Neural progenitor cell (in vitro differentiated cells): Measurements from ENCODE around the gene MEF2D. TPM values are rescaled to one million over a fixed set of nuclear protein-coding genes. Genes with fewer than 3 reads are reported as not detected.

Source experiments
- DNase-seq: peaks from one replicate; pipeline ENCODE4 v3.0.0-alpha.2; 2016; ENCODE audit warnings: low spot score
- H2AFZ ChIP-seq: fragments of 200-600 bp; sonication (generic); replicated peaks from 2 replicates; pipeline ENCODE4 v1.6.1; 2016; ENCODE audit warnings: antibody characterized with exemption
- H3F3A ChIP-seq: fragments of 200-600 bp; sonication (generic); 2 replicates; pipeline ENCODE4 v1.6.1; 2016; ENCODE audit warnings: antibody characterized with exemption, low read depth
- H3K27ac ChIP-seq: fragments of 200-600 bp; sonication (generic); 2 replicates; pipeline ENCODE4 v1.5.1; 2016; ENCODE audit warnings: mild to moderate bottlenecking
- H3K27me3 ChIP-seq: fragments of 200-600 bp; sonication (generic); 2 replicates; pipeline ENCODE4 v1.6.1; 2016; ENCODE audit warnings: mild to moderate bottlenecking, moderate library complexity
- H3K36me3 ChIP-seq: fragments of 200-600 bp; sonication (generic); 2 replicates; pipeline ENCODE4 v1.5.1; 2016
- H3K4me1 ChIP-seq: fragments of 200-600 bp; sonication (generic); 2 replicates; pipeline ENCODE4 v1.6.1; 2016; ENCODE audit warnings: mixed run types
- H3K4me2 ChIP-seq: fragments of 200-600 bp; sonication (generic); 2 replicates; pipeline ENCODE4 v1.6.1; 2016
- H3K4me3 ChIP-seq: fragments of 200-600 bp; sonication (generic); 2 replicates; pipeline ENCODE4 v1.5.1; 2016
- H3K79me2 ChIP-seq: fragments of 200-600 bp; sonication (generic); 2 replicates; pipeline ENCODE4 v1.6.1; 2016; ENCODE audit warnings: low read depth
- H3K9ac ChIP-seq: fragments of 200-600 bp; sonication (generic); 2 replicates; pipeline ENCODE4 v1.6.1; 2016
- H3K9me3 ChIP-seq: fragments of 200-600 bp; sonication (generic); 2 replicates; pipeline ENCODE4 v1.5.1; 2016; ENCODE audit warnings: low read depth
- H4K20me1 ChIP-seq: fragments of 200-600 bp; sonication (generic); 2 replicates; pipeline ENCODE4 v1.6.1; 2016; ENCODE audit warnings: low read depth
- H3K27ac Mint-ChIP-seq: 3 replicates; pipeline ENCODE4 v1.8.0; 2021; ENCODE audit warnings: mixed read lengths
- H3K27me3 Mint-ChIP-seq: 2 replicates; pipeline ENCODE4 v1.8.0; 2022; ENCODE audit warnings: low read depth, mild to moderate bottlenecking, inconsistent platforms, moderate library complexity, mixed read lengths; ENCODE audit not compliant: insufficient read depth
- H3K36me3 Mint-ChIP-seq: 3 replicates; pipeline ENCODE4 v1.8.0; 2021; ENCODE audit warnings: mixed read lengths
- H3K4me1 Mint-ChIP-seq: 3 replicates; pipeline ENCODE4 v1.8.0; 2021; ENCODE audit warnings: mixed read lengths
- H3K4me3 Mint-ChIP-seq: 3 replicates; pipeline ENCODE4 v1.8.0; 2021; ENCODE audit warnings: mild to moderate bottlenecking, moderate library complexity, mixed read lengths
- H3K9me3 Mint-ChIP-seq: 3 replicates; pipeline ENCODE4 v1.8.0; 2020; ENCODE audit warnings: mixed read lengths
- EZH2 ChIP-seq: fragments of 200-600 bp; sonication (generic); IDR thresholded peaks from 2 replicates; pipeline ENCODE4 v1.6.1; 2017; ENCODE audit warnings: antibody characterized with exemption, mild to moderate bottlenecking, moderate library complexity
- EZH2phosphoT487 ChIP-seq: fragments of 200-600 bp; sonication (generic); IDR thresholded peaks from 2 replicates; pipeline ENCODE4 v1.6.1; 2017; ENCODE audit warnings: antibody characterized with exemption
- total RNA-seq: library from RNA; depleted of rRNA; stranded (reverse); fragments of >200 nt; gene quantifications from 2 replicates; pipeline ENCODE4 v1.2.3, GENCODE V29; 2015; ENCODE audit warnings: low replicate concordance
- TF ChIP-seq, protein P1 (sequence below): fragments of 200-600 bp; sonication (generic); IDR thresholded peaks from 2 replicates; pipeline ENCODE4 v1.5.1; 2017; ENCODE audit warnings: antibody characterized with exemption, mild to moderate bottlenecking

Gene MEF2D
- total RNA-seq, 1 donor from 2014 or later = 1.8 TPM

DNA sequence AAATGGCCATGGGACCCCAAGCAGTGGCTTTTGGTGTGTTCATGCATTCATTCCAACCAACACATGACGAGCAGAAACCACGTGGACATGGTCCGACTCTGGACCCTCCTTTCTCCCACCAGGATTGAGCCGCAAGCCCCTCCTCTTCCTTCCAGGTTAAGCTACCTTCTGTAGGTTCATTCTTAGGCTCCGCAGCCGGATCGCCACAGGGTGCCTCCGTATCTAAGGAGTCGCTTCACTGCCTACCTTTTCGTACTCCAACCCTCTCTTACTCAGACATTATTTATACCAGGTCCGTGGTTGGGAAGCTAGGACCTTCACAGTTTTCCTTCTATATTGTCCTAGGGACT is 67.9 kb downstream of the MEF2D start:
- peak; percentile 50 for TF ChIP-seq EZH2phosphoT487
- peak; percentile 60 for TF ChIP-seq EZH2
- TF ChIP-seq, protein P1, sequence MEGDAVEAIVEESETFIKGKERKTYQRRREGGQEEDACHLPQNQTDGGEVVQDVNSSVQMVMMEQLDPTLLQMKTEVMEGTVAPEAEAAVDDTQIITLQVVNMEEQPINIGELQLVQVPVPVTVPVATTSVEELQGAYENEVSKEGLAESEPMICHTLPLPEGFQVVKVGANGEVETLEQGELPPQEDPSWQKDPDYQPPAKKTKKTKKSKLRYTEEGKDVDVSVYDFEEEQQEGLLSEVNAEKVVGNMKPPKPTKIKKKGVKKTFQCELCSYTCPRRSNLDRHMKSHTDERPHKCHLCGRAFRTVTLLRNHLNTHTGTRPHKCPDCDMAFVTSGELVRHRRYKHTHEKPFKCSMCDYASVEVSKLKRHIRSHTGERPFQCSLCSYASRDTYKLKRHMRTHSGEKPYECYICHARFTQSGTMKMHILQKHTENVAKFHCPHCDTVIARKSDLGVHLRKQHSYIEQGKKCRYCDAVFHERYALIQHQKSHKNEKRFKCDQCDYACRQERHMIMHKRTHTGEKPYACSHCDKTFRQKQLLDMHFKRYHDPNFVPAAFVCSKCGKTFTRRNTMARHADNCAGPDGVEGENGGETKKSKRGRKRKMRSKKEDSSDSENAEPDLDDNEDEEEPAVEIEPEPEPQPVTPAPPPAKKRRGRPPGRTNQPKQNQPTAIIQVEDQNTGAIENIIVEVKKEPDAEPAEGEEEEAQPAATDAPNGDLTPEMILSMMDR = no peak
- DNase-seq = peak; percentile 49

DNA sequence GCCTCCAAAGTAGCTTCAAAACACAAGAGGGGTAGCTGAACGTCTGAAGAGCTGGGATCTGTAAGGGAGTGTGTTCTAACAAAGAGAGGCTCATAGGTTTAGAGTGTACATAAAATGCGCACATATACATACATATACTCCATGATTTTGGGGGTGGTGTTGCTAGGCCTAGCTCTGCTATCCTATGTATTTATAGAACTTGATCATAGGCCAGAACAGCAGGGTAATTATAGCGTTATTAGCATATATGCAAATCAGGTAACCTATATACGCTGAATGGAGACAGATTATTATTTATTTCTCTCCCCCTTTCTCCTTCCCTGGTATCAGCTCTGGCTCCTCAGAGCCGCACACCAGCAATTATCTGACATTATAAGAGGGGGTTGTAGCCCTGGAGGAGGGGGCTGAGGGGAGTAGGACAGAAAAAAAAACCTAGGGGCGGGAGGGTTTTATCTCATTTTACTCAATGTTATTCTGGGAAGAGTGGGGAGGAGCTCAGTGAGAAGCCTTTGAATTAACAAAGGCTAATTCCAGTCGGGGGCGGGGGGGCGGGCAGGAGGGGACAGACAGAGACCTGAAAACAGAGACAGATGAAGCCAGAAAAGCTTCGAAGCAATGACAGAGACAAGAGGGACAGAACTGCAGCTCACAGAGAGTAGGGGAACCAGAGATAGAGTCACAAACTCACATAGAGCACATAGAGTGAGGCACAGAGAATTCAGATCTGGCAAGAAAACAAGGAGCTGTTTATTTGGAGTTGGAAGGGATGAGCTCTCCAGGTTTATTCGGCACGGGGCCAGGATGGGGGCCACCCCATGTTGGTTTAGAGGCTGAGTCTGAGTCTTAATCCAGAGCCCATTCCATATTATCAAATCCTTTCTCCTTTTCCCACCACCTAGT is 68.6 kb downstream of the MEF2D start:
- H3K27ac ChIP-seq = no peak overlapping the region

More for the DNA sequence above, 67.9 kb downstream of the MEF2D start:
- H3K4me1 Mint-ChIP-seq = peaks cover 47% of the 10 kb centered on the region
- peaks cover 91% of the 10 kb centered on the region for H3K27me3 Mint-ChIP-seq
- Histone ChIP-seq H3K4me1 (peaks cover 42% of the 10 kb centered on the region), H3F3A (peaks cover 26% of the 10 kb centered on the region), H3K79me2 (no peaks in the 10 kb centered on the region), H3K27ac (no peak overlapping the region), H3K4me2 (peak overlapping the region; percentile 40), H3K27me3 (peaks cover 100% of the 10 kb centered on the region), H2AFZ (no peak overlapping the region), H3K9me3 (no peaks in the 10 kb centered on the region), H4K20me1 (peaks cover 91% of the 10 kb centered on the region), H3K9ac (no peak overlapping the region), H3K4me3 (no peak overlapping the region), H3K36me3 (no peaks in the 10 kb centered on the region)
- peaks cover 2% of the 10 kb centered on the region for H3K9me3 Mint-ChIP-seq
- H3K27ac Mint-ChIP-seq = no peak overlapping the region
- H3K4me3 Mint-ChIP-seq = peak overlapping the region; percentile 3
- no peaks in the 10 kb centered on the region for H3K36me3 Mint-ChIP-seq

DNA sequence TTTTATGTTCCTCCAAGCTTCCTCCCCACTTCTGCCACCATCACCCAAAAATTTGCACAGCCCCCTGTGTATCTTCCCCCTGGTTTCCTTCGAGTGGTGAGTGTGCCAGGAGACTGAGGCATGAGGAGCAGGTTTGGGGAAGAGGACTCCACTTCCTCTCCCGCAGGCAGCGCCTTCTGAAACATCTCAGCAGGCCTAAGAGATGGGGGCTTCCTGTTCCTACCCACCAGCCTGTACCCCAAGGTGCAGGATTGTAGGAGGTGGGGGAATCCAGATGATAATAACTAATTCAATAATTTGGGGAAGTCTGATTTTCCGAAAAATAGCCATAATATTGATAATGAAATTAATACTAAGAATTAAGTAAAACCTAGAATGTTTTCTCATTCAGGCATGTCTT is 69.2 kb downstream of the MEF2D start:
- H3K9me3 ChIP-seq = no peaks in the 10 kb centered on the region
- TF ChIP-seq EZH2phosphoT487 = no peak
- TF ChIP-seq, protein P1 = no peak
- TF ChIP-seq EZH2 = no peak
- no peak overlapping the region for H3K27ac ChIP-seq
- no peaks in the 10 kb centered on the region for H3K36me3 ChIP-seq
- Mint-ChIP-seq H3K27ac (no peak overlapping the region), H3K27me3 (peaks cover 89% of the 10 kb centered on the region), H3K36me3 (no peaks in the 10 kb centered on the region), H3K4me3 (no peak overlapping the region), H3K4me1 (peaks cover 41% of the 10 kb centered on the region), H3K9me3 (peaks cover 2% of the 10 kb centered on the region)
- H3K4me3 ChIP-seq = no peak overlapping the region
- no peaks in the 10 kb centered on the region for H3K79me2 ChIP-seq
- no peak for DNase-seq
- H3F3A ChIP-seq = peaks cover 16% of the 10 kb centered on the region
- no peak overlapping the region for H2AFZ ChIP-seq
- H3K9ac ChIP-seq = no peak overlapping the region
- peaks cover 78% of the 10 kb centered on the region for H4K20me1 ChIP-seq
- H3K4me1 ChIP-seq = peaks cover 42% of the 10 kb centered on the region
- no peak overlapping the region for H3K4me2 ChIP-seq
- peaks cover 100% of the 10 kb centered on the region for H3K27me3 ChIP-seq

More for the DNA sequence above, 68.6 kb downstream of the MEF2D start:
- no peak for DNase-seq
- Histone ChIP-seq H3K27me3 (peaks cover 100% of the 10 kb centered on the region), H3K9ac (no peak overlapping the region), H3K4me1 (peaks cover 42% of the 10 kb centered on the region), H3F3A (peaks cover 20% of the 10 kb centered on the region), H3K36me3 (no peaks in the 10 kb centered on the region), H3K9me3 (no peaks in the 10 kb centered on the region), H3K79me2 (no peaks in the 10 kb centered on the region), H3K4me2 (peak overlapping the region; percentile 40), H2AFZ (no peak overlapping the region), H3K4me3 (no peak overlapping the region), H4K20me1 (peaks cover 84% of the 10 kb centered on the region)
- TF ChIP-seq EZH2 (no peak), EZH2phosphoT487 (no peak)
- TF ChIP-seq, protein P1 = no peak
- peaks cover 2% of the 10 kb centered on the region for H3K9me3 Mint-ChIP-seq
- peaks cover 89% of the 10 kb centered on the region for H3K27me3 Mint-ChIP-seq
- H3K36me3 Mint-ChIP-seq = no peaks in the 10 kb centered on the region
- peaks cover 41% of the 10 kb centered on the region for H3K4me1 Mint-ChIP-seq
- H3K27ac Mint-ChIP-seq = no peak overlapping the region
- peak overlapping the region; percentile 3 for H3K4me3 Mint-ChIP-seq
